Ramos (cell line): ENCODE data around the gene IGFBP1.

Source experiments
- in situ Hi-C: fragments of 300-500 bp; cut with MboI; formaldehyde crosslinking; loops from one replicate; pipeline ENCODE4 v1.14.3; 2022; ENCODE audit warnings: low sequenced_read_pairs; ENCODE audit not compliant: unreplicated experiment

The IGFBP1 gene

DNA sequence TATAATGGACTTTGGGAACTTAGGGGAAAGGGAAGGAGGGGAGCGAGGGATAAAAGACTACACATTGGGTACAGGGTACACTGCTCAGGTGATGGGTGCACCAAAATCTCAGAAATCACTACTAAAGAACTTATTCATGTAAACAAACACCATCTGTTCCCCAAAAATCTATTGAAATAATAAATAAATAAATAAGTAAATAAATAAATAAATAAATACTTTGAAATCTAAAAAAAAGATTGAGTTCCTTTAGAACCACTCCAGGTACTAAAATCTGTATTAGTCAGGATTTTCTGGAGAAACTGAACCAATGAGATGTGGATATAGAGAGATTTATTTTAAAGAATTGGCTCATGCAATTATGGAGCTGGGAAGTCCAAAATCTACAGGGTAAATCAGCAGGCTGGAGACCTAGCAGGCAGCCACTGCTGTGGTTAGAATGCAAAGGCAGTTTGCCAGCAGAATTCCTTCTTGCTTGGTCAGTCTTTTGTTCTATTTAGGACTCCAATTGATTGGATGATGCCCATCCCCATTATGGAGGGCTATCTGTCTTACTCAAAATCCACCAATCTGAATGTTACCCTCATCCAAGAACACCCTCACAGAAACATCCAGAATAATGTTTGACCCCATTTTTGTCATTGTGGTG is 8.9 kb downstream of the IGFBP1 start:
- in situ Hi-C loops = no loop called here

GRCh38 chr7:45898222-45898621 is 9.9 kb downstream of the IGFBP1 start:
- in situ Hi-C loops = no loop called here

DNA sequence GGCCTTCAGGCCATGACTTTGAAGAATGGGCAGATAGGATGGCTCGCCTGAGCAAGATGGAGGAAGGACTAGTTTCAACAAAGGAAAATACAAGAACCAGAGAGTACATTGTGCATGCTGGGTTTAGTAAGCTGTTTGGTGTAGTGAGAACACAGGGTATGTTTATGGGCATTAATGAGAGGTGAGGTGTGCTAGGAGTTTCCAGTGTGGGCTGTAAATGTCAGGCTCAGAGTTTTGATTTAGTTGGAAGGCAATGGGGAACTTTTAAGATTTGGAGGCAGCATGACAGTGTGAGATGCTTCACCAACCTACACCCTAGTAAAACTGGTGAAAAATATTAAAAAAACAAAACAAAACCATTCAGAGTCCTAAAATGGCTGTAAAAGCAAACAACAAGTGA is 13.3 kb downstream of the IGFBP1 start:
- in situ Hi-C loops = no loop called here

GRCh38 chr7:45902820-45903219 is 14.5 kb downstream of the IGFBP1 start:
- in situ Hi-C loops = no loop called here

DNA sequence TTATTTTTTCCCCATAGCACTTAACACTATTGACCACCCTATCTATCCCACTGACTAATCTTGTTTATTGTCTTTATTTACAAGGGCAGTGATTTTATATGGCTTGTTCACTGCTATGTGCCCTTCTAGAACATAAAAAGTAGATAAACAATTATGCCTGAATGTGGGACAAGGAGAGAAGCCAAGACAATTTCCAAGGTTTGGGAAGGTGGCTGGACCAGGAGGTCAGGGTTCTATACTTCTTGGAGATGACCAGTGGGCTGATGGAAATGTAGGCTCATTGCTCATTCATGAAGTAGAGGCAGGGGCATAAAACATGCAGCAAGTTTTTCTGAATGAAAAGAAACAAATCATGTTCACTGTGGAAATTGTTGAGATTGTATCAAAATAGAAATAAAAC is 21.3 kb downstream of the IGFBP1 start:
- in situ Hi-C loops = no loop called here

DNA sequence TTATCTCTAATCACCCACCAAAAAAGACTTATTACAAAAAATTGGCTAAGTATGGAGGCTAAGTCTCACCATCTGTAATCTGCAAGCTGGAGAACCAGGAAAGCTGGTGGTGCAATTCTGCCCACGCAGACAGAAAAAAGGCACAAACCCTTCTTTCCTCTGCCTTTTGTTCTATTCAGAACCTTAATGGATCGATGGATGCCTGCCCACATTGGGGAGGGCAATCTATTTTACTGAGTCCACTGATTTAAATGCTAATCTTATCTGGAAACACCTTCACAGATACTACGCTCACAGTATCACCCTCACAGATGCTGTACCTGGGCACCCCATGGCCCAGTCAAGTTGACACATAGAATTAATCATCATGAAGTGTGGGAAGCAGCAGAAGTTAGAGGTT is 22.6 kb downstream of the IGFBP1 start:
- in situ Hi-C loops = loop anchor here (10.0 kb wide), 1 partner anchor 1184 kb away; no protein-coding TSS in a partner anchor

- in situ Hi-C loops = loop anchor here (10.0 kb wide), 1 partner anchor 1183 kb away; no protein-coding TSS in a partner anchor
Observed at GRCh38 chr7:45911311-45911710, 23.0 kb downstream of the IGFBP1 start.

DNA sequence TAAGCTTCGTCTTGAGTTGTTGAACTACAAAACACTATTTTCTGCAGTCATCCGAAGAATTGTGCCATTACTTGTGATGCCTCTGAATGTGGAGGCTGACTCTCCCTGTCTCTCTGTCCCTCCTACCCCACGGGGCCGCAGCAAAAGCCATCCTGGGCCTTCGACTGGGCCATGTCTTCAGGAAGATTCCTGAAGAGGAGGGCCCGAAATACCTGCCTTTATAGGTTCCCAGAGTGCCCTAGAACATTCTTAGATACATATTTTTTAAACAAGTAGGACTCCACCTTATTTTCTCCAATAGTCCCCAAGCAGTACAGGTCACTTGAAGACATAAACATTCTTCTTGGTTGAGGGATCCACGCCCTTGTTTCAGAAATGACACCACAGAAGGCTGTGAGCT is 24.7 kb downstream of the IGFBP1 start:
- in situ Hi-C loops = loop anchor here (10.0 kb wide), 1 partner anchor 1182 kb away; no protein-coding TSS in a partner anchor

DNA sequence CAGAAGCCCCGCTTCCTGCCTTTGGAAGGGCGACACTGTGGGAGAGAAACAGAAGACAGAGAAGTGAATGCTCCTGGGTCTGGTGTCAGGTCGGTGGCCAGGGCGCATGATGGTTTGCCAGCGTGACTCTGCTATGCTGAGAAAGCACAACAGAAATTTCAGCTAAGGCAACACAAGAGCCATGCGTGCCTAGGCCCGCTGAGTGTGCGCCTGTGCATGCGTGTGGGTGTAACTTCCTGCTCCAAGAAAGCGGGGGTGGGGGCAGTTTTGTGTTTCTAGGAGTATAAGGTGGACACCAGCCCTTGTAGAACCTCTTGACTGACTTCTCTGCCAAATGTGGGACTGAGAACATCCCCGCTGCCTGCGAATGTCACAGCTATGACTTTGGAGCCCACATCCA is 26.6 kb downstream of the IGFBP1 start:
- in situ Hi-C loops = loop anchor here (10.0 kb wide), 1 partner anchor 1180 kb away; no protein-coding TSS in a partner anchor

DNA sequence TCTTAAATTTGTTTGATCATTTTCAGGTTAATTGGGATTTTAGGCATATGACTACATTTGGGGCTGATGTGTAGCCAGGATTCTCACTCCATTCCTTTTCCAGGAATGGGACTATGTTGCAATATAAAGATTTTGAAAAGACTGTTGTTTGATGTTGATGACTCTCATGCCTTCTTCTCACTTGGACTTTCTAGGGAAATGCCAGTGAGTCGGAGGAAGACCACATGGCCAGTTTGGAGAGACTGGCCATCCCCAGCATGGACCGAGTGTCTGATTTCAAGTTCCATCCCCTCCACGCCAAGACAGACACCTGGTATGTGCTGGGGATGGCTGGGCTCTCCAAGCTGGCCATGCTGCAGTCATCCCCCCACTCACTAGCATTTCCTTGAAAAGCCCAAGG is 27.3 kb downstream of the IGFBP1 start:
- in situ Hi-C loops = loop anchor here (10.0 kb wide), 1 partner anchor 1179 kb away; no protein-coding TSS in a partner anchor

DNA sequence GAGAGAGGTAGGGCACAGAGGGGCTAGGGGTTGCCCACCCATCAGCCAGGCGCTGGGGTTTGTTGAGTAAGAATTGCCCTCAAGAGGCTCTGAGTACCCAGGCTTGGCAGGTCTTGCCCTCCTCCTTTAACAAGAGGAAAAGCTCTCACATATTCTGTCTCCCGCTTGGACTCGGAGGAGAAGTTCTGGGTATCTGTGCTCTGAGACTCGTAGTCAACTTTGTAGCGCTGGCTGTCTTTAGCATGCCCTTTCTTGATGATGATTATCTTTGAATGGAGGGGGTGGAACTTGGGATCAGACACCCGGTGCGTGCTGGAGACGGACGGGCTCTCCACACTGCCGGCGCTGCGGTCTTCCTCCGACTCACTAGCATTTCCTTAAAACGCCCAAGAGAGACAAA is 28.8 kb downstream of the IGFBP1 start:
- in situ Hi-C loops = loop anchor here (10.0 kb wide), 1 partner anchor 1178 kb away; no protein-coding TSS in a partner anchor

- in situ Hi-C loops = loop anchor here (10.0 kb wide), 1 partner anchor 1177 kb away; no protein-coding TSS in a partner anchor
Observed at GRCh38 chr7:45917658-45918057, 29.4 kb downstream of the IGFBP1 start.

- in situ Hi-C loops = loop anchor here (10.0 kb wide), 1 partner anchor 1176 kb away; no protein-coding TSS in a partner anchor
Observed at GRCh38 chr7:45918556-45918955, 30.3 kb downstream of the IGFBP1 start.

DNA sequence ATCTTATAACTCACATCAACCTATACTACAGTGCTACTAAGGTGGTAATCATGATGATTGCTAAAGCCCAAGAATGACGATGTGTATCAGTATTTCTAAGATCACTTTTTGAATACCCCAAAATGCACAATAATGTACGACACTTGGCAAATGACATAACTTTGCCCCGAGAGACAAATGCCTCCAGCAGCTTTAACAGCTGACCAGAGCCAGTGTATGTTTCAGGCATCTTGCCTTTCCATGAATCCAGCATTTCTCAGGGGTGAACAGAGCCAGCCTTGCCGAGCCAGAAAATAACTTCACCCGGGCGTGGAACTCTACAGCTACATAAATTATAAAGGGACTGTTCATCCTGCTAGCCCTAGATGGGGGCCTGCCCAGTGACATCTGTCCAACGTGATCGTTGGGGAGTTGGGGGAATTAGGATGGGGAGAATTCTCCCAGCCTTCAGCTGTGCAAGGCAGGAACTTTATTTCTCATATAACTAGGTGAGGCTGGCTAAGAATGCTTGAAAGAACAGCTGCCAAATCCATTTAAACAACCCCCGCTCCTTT is 31.0 kb downstream of the IGFBP1 start:
- in situ Hi-C loops = loop anchor here (10.0 kb wide), 1 partner anchor 1175 kb away; no protein-coding TSS in a partner anchor

- in situ Hi-C loops = loop anchor here (10.0 kb wide), 2 partner anchors 1175 to 1265 kb away; no protein-coding TSS in a partner anchor
Observed at GRCh38 chr7:45919993-45920459, 31.7 kb downstream of the IGFBP1 start.

DNA sequence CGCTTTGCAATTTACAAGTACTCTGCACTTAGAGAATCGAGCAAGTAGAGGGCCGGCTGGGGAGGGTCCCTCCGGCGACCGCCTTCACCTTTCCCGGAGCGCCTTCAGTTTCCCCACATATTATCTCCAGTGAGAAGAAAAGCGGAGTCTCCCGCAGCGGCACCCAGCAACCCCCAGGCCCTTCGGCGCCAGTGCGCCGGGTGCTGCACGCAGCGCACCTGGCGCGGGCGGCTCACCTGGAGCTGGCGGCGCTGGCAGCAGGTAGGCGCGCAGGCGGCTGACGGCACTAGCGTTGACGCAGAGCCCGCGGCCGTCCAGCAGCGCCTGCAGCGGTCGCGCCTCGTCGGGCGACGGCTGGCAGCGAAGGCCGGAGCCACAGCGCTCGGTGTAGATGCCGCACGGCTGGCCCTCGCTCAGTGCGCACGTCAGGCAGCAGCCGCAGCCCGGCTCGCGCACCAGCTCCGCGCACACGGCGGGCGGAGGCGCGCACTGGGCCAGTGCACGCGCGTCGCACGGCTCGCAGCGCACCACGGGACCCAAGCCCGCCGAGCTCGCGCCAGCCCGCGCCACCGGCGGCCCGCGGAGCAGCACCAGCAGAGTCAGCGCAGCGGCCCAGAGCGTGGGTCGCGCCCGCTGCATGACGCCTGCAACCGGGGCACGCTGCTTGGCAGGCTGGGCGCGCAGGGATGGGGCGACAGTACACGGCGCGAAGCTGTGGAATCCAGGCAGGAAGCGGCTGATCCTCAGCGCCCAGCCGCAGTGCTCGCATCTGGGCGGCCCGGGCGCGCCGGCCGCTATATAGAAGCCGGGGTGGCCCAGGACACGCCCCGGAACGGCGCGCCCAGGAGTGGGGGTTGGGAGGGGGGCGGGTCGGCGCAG is 32.5 kb downstream of the IGFBP1 start, which contains the start of gene IGFBP3:
Gene IGFBP3 (minus strand): TSS at position 771 of the 879 bp plus-strand sequence. CDS start 132 bp downstream, at position 639.
- in situ Hi-C loops = loop anchor here (10.0 kb wide), 1 partner anchor 1264 kb away; no protein-coding TSS in a partner anchor

DNA sequence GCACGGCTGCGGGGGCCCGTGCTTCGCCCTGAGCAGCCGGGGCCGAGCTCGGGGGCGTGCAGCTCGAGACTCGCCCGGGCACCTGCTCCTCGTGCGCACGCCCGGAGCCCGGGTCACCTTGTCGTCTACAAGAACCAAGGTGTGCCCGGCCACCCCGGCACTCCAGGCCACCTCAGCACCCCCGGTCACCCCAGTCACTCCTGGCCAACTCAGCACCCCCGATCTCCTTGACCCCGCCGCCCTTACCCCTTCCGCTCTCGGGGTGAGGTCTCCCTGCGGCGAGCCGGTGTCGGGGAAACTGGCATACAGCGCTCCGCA is 33.1 kb downstream of the IGFBP1 start:
- in situ Hi-C loops = loop anchor here (10.0 kb wide), 1 partner anchor 1263 kb away; no protein-coding TSS in a partner anchor

DNA sequence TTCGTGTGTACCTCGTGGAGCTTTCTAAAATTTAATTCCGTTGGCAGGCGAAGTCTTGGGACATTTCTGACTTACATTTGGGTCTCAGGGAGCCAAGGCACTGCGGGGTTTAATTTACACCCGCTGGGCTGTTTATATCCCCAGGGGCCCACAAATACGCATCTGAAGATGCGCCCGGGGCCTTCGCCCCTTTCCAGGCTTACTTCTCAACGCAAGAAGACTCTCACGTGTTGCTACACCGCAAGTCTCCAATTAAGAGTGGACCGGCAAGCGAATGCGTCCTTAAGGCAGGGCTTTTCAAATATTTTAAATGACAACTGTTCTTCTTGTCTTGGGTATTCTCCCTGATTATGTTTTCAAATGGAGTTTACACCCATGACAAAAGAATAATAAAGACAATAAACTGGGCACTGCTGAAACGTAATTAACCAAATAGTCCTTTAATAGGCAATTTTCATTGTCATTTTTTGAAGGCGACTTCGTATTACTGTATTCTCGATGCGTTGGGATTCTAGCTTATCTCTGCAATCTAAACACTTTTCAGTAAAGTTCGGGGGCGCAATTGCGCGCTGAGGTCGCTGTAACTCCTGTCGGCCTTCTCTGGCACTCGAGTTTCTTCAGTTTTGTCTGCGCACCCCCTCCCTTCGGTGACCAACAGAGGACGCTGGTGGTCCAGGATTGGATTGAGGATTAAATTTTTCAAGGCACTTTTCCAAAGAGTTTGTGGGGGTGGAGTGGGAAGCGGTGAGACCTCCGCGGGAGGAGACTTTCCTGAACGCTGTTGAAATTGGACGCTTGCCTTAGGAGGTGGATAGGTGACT is 33.6 kb downstream of the IGFBP1 start:
- in situ Hi-C loops = loop anchor here (10.0 kb wide), 1 partner anchor 1263 kb away; no protein-coding TSS in a partner anchor

GRCh38 chr7:45922810-45923209 is 34.5 kb downstream of the IGFBP1 start:
- in situ Hi-C loops = loop anchor here (10.0 kb wide), 1 partner anchor 1262 kb away; no protein-coding TSS in a partner anchor
